HG02678 (cell line): ENCODE results near the gene FHOD3.
A peak's percentile ranks its signal among the peaks of the same experiment; 100 is the strongest.

Experiments used
- ATAC-seq: cut with Tn5 transposase; IDR thresholded peaks from one replicate; pipeline ENCODE4 v1.9.1; 2021; ENCODE audit warnings: mild to moderate bottlenecking, moderate library complexity; ENCODE audit not compliant: unreplicated experiment

FHOD3 gene

GRCh38 chr18:36610661-36611060, 313.1 kb downstream of the FHOD3 start:
- no peak for ATAC-seq

DNA sequence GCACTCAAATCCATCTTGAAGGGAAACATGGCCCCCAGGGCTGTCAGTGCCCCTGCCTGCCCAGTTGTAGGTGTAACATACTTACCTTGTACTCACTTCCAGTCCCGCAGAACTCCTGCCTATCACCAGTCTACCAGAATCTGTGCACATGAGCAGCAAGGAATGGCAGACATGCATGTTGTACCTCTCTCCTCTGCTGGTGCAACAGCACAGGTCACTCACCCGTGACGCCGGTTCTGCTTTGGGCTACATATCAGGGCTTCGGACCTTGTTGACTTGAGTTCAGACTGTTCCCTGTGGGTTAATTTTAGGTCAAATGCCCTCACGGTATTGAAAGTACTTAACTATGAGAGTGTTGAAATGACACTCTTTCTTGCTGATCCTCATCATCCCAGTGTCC, 315.6 kb downstream of the FHOD3 start:
- ATAC-seq = no peak

- no peak for ATAC-seq
Observed at GRCh38 chr18:36613810-36614209, 316.3 kb downstream of the FHOD3 start.

GRCh38 chr18:36620788-36621187, 323.3 kb downstream of the FHOD3 start:
- ATAC-seq = no peak

GRCh38 chr18:36622610-36623009, 325.1 kb downstream of the FHOD3 start:
- no peak for ATAC-seq

DNA sequence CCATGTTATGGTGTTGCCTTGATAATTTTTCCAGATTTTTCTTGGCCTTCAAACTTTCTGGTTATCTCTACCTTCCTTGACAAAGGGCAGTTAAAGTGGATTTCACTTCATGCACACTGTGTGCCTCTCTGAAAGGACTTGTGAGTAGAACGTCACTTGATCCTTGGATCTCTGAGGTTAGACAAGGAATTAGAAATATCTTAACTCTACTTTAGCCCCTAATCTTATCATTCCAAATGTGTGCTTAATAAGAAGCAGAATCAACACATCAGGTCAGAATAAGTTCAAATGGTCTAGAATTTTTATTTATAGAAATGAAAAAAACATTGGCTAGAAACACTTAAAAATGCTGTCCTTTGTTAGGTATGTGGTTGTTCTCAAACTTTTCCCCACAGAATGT, 325.6 kb downstream of the FHOD3 start:
- ATAC-seq = no peak

DNA sequence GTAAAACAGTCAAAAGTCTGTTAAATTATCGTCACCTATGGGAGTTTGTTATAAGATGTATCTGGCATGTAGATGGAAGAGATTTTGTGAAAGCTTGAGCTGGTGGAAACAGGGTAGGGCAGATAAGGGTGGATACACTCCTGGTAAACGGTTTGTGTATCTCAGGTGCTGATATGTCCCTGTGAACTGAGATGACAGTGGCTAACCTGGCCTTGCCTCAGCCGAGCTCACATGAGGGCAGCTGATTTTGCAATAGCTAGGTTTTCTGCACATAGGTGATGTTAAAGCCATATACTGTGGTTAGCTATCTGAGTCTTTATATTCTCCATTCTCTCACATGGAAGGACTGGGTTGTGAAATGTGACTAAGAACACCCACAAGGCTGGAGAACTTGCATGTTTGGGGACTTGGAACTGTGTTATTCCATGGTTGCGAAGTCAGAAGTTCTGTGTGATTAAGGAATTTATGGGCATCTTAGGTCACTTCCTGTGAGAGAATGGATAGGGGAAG, 326.2 kb downstream of the FHOD3 start:
- no peak for ATAC-seq

DNA sequence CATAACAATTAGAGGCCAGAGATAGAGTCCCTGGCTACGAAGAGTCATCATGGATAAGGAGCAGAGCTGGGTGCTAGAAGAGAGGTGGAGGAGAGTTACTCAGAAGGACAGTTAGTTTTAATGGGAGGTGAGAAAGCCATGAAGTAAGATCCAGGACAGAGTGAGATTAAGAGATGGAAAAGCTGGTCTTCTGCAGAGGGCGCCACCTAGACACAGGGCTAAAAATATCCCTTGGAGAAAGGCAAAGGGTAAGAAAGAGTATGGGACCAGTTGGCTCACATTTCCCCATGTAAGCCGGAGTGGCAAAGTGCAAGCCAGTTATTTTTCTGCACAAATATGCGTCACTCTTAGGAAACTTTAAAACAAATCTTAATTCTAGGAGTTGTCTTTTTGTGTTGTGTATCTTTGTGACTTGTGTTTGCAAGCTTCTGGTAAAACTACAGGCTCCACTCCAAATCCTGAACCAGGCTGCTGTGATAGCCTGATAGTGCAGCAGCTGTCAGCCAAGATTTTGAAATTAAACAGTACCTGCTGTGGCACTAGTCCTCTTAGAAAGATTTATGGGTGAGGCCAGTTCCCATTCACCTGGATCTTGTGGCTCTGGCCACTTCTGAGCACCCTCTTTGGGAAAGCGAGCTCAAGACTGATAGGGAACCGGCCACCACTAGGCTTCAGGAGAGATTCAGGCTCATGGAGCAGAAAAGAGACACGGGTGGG, 327.1 kb downstream of the FHOD3 start:
- no peak for ATAC-seq

DNA sequence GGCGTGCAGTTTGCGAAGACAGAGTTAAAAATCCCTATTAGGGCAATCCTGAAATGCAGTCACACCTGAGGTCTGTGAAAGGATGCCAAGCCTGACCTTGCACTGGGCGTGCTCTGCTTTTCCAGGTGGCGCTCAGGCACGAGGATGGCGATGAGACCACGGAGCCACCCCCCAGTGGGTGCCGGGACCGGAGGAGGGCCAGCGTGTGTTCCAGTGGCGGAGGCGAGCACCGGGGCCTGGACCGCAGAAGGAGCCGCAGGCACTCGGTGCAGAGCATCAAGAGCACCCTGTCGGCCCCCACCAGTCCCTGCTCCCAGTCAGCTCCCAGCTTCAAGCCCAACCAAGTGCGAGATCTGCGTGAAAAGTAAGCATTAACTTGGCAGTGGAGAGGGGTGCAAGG, 327.9 kb downstream of the FHOD3 start:
- no peak for ATAC-seq

GRCh38 chr18:36627637-36628036, 330.1 kb downstream of the FHOD3 start:
- no peak for ATAC-seq

DNA sequence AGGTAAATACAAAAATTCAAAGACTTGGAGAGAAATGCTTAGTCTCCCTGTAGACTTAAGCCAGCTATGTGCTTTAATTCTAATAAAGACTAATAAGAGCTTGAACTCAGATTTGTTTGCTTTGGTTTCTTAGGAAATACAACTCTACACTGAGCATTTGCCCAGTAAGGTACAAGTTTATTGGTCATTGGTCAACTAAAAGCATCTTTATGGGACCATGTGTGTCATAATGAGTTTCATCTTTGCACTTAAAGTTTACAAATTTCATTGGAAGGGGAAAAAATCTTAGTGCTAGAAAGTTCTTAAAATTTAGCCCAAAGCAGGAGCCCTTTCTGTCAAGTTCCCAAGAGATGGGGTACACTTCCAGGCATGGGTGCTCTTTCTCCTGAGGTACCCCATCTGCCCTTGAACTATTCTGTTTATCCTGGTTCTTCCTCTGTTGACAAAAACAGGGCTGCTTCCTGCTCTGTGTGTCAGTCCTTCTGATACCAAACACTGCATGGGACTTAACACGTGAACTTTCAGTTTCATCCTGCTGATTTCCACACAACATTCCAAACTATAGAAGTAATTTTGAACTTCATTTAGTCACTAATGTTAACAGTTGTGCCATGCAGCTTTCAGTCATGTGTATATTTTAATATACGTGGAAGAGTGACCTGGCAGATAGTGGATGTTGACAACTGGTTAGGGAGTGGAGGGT, 331.1 kb downstream of the FHOD3 start:
- ATAC-seq = no peak

GRCh38 chr18:36629138-36629530, 331.6 kb downstream of the FHOD3 start:
- no peak for ATAC-seq

GRCh38 chr18:36629836-36630235, 332.3 kb downstream of the FHOD3 start:
- ATAC-seq = no peak

DNA sequence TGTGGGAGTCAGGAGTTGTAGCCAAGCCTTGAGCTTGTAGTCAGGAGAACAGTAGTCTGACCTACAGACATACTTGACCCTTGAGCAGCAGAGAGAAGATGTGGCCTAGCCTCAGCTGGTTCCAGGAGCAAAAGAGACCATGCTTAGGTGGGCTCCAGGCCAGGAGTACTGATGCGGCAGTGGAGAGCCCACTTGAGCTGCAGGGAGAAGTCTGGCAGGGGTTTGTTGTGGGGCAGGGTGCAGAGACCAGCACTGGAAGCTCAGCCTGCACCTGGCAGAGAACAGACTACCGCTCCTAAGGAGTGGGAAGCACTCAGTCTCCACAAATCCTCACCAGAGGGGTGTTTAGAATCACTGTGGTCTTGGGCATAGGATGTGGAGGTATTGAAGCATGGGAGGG, 333.4 kb downstream of the FHOD3 start:
- no peak for ATAC-seq

- no peak for ATAC-seq
Observed at GRCh38 chr18:36633961-36634412, 336.5 kb downstream of the FHOD3 start.

DNA sequence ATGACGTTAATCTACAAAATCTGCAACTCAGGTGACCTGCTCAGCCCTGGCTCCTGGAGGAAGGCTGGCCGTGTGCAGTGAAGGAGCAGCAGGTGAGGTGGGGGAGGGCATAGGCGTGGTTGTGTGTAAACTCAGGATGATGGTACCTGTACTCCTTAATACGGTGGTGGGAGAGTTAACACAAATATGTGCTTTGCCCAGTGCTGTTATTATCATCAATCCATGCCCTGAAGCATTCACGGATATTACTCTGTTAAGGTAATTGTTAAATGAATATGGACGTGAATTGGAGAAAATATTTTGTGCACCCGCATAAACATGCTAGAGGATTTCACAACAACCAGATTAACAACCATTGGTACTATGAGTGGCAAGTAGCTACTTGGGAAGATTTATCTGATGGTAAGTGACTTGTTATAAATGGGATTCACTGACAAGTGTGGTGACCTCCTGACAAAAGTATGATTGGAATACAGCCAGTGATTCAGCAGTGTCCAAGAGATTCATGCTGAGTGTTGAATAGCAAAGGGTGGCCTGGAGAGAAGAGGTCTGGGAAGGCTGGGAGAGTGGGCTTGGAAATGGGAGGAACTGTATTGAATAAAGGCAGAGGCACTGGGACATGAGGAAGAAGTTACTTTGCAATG, 337.2 kb downstream of the FHOD3 start:
- ATAC-seq = no peak

DNA sequence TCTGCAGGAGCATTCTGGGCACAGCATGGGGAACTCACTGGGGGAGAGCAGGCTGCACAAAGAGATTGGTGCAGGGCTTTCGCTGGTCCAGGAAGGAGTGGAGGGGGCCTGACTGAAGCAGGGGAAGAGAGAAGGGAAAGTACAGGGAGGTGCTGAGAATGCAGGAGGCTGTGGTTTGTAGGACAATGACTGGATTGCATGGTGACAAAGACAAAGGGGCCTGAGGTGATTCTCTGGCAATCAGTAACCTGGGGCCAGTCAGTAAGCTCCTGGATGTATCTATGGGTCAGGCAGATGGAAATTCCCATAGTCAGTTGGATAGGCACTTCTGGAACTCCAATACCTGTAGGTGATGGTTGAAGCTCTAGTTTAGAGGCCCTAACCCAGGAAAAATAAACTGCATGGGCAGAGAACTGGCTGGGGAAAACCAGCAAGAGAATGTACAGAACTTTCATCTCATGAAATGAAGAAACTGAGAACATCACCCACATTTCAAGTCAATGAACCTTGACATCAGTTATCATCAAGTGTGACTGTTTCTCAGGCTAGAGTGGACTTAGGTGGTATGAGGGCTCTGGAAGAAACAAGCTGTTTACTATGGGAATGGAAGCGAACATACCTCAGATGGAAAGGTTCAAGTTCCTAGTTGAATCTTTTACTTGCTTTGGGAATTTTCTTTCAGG, 338.0 kb downstream of the FHOD3 start:
- peak; percentile 32 for ATAC-seq

- peak; percentile 26 for ATAC-seq
Observed at GRCh38 chr18:36636237-36636817, 338.8 kb downstream of the FHOD3 start.

DNA sequence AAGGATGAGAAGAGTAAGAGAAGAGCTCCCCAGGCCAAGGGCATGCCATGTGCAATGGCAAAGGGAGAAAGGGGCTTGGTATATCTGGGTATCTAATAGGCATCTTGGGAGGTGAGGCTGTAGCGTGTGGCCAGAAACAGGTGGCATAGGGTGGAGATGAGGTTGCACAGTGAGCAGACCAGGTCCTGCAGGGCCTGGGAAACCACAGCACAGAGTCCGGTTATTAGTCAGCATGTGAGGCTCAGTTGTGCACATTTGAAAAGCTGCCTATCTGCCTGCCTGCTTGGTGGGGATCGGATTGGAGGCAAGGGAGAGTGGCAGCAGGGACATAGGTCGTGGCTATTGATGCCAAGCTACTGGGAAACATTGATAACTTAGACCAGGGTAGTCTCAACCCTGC, 340.7 kb downstream of the FHOD3 start:
- peak; percentile 85 for ATAC-seq

- ATAC-seq = no peak
Observed at GRCh38 chr18:36640021-36640952, 342.8 kb downstream of the FHOD3 start.
